NCI-H1417 (cell line): ENCODE measurements around the gene TNFAIP8L3.

Experiments used
- DNase-seq, 3 experiments: peaks; one replicate each; lab custom pipeline; 2025; lab: John Stamatoyannopoulos, UW

TNFAIP8L3 gene

GRCh38 chr15:51114437-51115119 is 19.9 kb upstream of the TNFAIP8L3 start:
- no peak for DNase-seq

DNA sequence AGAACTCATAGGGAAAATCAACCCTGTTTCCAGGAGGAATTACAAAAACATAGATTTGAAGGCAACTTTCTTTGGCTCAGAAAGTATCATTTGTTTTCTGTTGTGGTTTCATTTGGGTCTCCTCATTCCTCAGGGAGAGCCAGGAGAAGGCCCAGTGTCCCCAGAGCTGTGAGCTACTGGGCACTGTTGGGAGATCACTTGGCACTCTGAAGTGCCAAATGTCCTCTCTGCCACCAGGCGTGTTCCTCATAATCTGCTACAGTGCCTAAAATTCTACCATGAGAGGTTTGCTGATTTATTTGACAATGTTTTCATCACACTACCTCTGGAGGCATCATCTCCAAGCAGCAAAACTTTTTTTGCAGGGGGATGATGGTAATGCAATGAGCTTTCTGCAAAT is 17.4 kb upstream of the TNFAIP8L3 start:
- DNase-seq, result no peak

- DNase-seq, result no peak
These were observed 16.4 kb upstream of the TNFAIP8L3 start for GRCh38 chr15:51111061-51111460.

DNA sequence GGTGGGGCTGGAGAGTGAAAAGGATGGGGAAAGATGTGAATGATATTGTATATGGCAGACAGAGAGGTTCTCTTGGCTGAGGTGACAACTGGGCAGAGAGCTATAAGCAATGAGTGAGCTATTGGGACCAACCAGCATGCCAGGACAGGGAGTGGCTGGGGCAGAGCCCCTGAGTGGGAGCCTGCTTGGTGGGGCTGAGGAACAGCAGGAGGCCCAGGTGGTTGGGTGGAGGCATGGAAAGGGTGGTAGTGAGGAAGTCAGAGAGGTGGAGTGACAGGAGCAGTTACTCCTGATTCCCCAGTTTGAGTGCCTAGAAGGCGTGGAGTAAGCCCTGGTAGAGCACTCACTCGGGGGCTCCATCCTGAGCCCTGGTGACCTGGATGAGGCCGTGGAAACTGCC is 15.5 kb upstream of the TNFAIP8L3 start:
- DNase-seq, result no peak

GRCh38 chr15:51108933-51109550 is 14.3 kb upstream of the TNFAIP8L3 start:
- no peak for DNase-seq

DNA sequence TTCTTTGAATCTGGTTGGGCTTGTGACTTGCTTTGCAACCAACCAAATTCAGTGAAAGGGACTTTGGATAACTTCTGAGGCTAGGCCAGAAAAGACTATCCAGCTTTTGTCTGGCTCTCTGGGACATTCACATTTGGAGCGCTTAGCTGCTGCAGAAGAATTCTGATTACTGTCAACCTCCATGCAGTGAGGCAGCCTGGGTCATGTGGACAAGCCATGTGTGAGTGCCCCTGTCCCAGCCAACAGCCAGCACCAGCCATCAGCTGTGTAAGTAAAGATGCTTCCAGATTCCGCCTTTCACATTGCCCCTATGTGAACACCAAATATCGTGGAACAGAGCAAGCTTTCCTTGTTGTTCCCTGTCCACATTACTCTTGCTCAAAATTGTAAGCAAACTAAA is 12.9 kb upstream of the TNFAIP8L3 start:
- no peak for DNase-seq

- no peak for DNase-seq
These were observed 11.8 kb upstream of the TNFAIP8L3 start for GRCh38 chr15:51106481-51106880.

GRCh38 chr15:51105430-51106016 is 10.8 kb upstream of the TNFAIP8L3 start:
- DNase-seq, result no peak

GRCh38 chr15:51104512-51104911 is 9.8 kb upstream of the TNFAIP8L3 start:
- no peak for DNase-seq

GRCh38 chr15:51103330-51103729 is 8.6 kb upstream of the TNFAIP8L3 start:
- no peak for DNase-seq

GRCh38 chr15:51100785-51101489 is 6.2 kb upstream of the TNFAIP8L3 start:
- DNase-seq, result no peak

GRCh38 chr15:51099185-51099584 is 4.5 kb upstream of the TNFAIP8L3 start:
- DNase-seq, result no peak

DNA sequence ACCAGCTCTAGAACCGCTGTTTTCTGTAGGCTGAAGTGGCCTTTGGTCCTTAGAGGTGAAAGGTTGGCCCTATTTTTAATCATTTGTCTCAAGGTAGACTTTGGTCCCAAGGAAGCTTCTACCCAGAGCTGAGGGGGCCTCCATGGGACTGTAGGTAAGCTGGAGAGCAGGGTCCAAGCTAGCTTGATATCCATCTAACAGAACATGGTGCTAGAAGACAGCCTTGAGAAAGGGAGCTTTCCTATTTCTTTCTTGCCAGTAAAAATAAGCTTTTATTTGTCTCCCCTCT is 3.6 kb upstream of the TNFAIP8L3 start:
- no peak for DNase-seq

- no peak for DNase-seq
These were observed 3.0 kb upstream of the TNFAIP8L3 start for GRCh38 chr15:51097553-51098330.

- DNase-seq, result no peak
These were observed 2.3 kb upstream of the TNFAIP8L3 start for GRCh38 chr15:51096976-51097375.

GRCh38 chr15:51095681-51096331 is 1.1 kb upstream of the TNFAIP8L3 start:
- DNase-seq, result no peak

DNA sequence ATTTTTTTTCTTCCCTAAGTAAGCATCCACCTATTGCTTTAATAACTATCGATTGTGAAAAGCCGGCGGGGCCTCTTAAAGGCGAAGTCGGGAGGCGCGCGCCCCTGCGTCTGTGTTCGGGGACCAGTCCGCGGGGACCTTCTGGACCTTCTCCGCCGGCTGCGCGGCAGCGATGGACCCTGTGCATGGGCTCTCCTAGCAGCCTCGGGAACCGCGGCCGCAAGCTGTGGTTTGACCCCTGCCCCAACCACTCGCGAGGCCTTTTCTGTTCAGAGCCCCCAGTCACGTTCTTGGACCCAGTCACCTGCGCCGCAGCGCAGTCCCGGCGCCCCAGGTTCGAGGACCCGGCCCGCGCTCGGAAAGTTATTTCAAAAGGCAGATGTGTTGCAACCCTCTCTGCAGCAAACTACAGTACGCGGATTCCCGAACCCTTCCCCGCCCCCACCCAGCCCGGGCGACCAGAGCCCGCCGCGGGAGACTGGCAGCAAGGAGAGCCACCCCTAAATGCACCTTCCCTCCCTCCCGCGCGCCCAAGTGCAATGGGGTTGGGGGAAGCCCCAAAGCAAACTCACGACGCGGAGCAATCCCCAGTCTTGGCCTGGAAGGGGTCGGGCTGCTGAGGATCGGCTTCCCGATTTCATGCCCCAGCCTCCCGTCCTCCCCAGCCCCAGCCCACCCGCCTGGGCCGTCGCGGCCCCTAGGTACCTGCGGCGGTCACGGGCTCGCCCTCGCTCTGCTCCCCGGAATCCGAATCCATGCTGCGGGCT is 684 bp downstream of the TNFAIP8L3 start:
- peak in 2 of 3 experiments; percentile 9 to 36 for DNase-seq

DNA sequence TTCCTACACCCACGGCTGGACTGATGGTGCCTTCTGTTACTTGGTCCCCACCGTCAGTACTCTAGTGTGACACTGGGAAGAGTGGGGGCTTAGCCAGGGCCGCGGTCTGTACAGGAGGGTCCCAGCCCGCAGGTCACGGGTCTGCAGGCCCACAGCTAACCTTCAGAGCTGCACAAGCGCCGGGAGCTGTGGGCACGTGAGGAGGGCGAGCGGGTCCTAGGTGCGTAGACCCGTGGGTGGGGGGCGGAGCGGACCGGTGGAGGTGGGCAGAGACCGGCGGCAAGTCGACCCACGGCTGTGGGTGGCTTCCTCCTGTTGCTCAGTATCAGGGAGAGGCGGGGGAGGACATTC is 1.2 kb downstream of the TNFAIP8L3 start:
- DNase-seq, result no peak

DNA sequence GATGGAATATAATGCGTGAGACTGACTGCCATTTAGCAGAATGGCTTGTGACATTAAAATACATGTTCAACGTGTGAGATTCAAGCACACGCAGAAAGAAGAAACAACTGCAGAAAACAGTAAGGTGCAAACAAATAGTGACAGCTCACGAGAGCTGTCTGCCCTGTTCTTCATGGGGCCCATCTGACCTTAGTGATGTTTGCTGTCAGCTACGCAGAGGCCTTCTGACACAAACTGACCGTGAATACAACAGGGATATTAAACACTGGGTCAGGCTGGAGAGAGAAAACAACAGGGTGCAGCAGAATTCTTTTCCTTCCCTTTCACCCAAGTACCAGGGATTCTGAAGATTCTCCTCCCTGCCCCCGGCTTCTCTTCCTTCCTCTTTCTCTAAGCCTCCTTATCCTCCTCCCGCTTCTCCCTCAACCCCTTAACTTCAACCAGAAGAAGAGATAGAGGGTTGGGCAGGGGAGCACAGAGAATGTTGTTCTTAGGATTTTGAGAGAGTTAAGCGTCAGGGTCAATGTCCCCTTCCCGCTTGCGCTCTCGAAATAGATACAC is 2.1 kb downstream of the TNFAIP8L3 start:
- no peak for DNase-seq

GRCh38 chr15:51090753-51091152 is 4.0 kb downstream of the TNFAIP8L3 start:
- DNase-seq, result no peak
